GM21390 (cell line): ENCODE data around the gene SLC33A1.
"Not testable (repeated sequence)": the region's sequence is repeated elsewhere in the genome, so short reads cannot be mapped to it uniquely, and the experiment has no call there.

Source experiments
- ATAC-seq: cut with Tn5 transposase; IDR thresholded peaks from one replicate; pipeline ENCODE4 v1.9.1; 2021; ENCODE audit not compliant: unreplicated experiment

Gene SLC33A1

GRCh38 chr3:155862290-155862982 lies 8.2 kb upstream of the SLC33A1 start:
- not testable (repeated sequence) for ATAC-seq

GRCh38 chr3:155861476-155862183 lies 7.4 kb upstream of the SLC33A1 start:
- no peak for ATAC-seq

- not testable (repeated sequence) for ATAC-seq
These were observed 6.2 kb upstream of the SLC33A1 start for GRCh38 chr3:155860424-155860823.

GRCh38 chr3:155859859-155860258 lies 5.6 kb upstream of the SLC33A1 start:
- ATAC-seq, result peak; percentile 43

GRCh38 chr3:155853214-155854140 lies 750 bp downstream of the SLC33A1 start:
- peak; percentile 4 for ATAC-seq

GRCh38 chr3:155852341-155852740 lies 1.9 kb downstream of the SLC33A1 start:
- ATAC-seq, result no peak

- not testable (repeated sequence) for ATAC-seq
These were observed 4.8 kb downstream of the SLC33A1 start for GRCh38 chr3:155849404-155849803.

- no peak for ATAC-seq
These were observed 6.2 kb downstream of the SLC33A1 start for GRCh38 chr3:155847993-155848392.

- ATAC-seq, result no peak
These were observed 8.1 kb downstream of the SLC33A1 start for GRCh38 chr3:155846119-155846518.

- ATAC-seq, result peak; percentile 50
These were observed 10.7 kb downstream of the SLC33A1 start for GRCh38 chr3:155843569-155843968.

GRCh38 chr3:155835341-155836071 lies 18.7 kb downstream of the SLC33A1 start:
- ATAC-seq, result no peak

- ATAC-seq, result not testable (repeated sequence)
These were observed 25.6 kb downstream of the SLC33A1 start for GRCh38 chr3:155828490-155829098.

GRCh38 chr3:155815030-155815545 lies 39.1 kb downstream of the SLC33A1 start:
- ATAC-seq, result no peak

- ATAC-seq, result not testable (repeated sequence)
These were observed 41.0 kb downstream of the SLC33A1 start for GRCh38 chr3:155813224-155813623.

- no peak for ATAC-seq
These were observed 45.0 kb downstream of the SLC33A1 start for GRCh38 chr3:155809181-155809580.

- no peak for ATAC-seq
These were observed 46.4 kb downstream of the SLC33A1 start for GRCh38 chr3:155807823-155808222.

GRCh38 chr3:155805802-155806618 lies 48.2 kb downstream of the SLC33A1 start, which contains the start of gene C3orf33:
Gene C3orf33, minus strand, starts transcription at chr3:155806278. Its CDS starts 26 bp downstream, at chr3:155806252.
- peak; percentile 97 for ATAC-seq

GRCh38 chr3:155805204-155805801 lies 48.9 kb downstream of the SLC33A1 start:
- ATAC-seq, result peak; percentile 19

GRCh38 chr3:155804323-155804722 lies 49.9 kb downstream of the SLC33A1 start:
- ATAC-seq, result no peak
